ENCODE measurements around the gene TRABD2A.
A peak's percentile ranks its signal among the peaks of the same experiment; 100 is the strongest.

Gene TRABD2A

DNA sequence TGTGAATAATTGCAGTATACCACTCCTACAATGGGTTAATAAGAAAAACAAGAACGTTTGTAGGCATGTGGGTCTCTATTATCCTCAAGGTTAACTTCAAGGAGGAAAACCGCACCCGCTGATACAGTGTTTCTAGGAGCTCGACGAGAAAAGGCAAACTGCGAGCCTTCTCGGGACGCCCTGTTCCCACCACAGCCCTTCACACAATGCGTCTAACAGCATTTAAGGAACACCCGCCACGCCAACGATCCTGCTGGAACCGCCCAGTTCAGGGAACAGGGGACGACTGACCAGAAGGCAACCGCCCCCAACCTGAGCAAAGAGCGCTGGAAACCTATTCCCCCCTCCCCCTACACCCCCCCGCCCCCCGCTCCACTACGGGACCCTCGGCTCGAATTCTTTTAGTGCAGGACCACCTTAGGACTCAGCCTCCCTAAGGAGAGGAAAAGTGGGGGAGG, 23.9 kb upstream of the TRABD2A start:
- DNase-seq = peak; percentile 81

DNA sequence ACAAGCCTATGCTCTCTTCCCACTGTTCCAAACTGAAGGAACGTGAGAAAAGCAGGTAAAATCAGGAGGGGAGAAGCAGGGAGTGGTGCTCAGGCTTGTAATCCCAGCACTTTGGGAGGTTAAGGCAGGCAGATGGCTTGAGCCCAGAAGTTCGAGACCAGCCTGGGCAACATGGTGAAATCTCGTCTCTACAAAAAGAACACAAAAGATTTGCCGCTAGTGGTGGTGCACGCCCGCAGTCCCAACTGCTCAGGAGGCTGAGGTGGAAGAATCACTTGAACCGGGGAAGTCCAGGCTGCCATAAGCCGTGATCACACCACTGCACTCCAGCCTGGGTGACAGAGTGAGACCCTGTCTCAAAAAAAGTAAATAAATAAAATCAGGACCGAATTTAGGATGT, 23.3 kb upstream of the TRABD2A start:
- no peak for DNase-seq

DNA sequence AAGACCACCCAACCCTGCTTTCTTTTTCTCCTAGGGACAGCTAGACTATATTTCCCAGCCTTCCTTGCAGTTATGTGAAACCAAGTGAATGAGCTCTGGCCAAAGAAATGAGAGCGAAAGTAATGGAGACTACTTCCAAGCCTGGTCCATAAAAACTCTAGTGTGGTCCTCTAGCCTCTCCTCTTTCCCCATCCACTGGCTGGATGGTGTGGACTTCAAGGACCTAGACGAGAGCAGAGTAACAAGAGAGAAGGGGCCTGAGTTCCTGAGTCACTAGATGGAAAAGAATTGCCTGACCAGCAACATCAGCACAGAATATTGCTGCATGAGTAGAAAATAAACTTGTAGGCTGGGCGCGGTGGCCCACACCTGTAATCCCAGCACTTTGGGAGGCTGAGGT, 21.6 kb upstream of the TRABD2A start:
- no peak for DNase-seq

DNA sequence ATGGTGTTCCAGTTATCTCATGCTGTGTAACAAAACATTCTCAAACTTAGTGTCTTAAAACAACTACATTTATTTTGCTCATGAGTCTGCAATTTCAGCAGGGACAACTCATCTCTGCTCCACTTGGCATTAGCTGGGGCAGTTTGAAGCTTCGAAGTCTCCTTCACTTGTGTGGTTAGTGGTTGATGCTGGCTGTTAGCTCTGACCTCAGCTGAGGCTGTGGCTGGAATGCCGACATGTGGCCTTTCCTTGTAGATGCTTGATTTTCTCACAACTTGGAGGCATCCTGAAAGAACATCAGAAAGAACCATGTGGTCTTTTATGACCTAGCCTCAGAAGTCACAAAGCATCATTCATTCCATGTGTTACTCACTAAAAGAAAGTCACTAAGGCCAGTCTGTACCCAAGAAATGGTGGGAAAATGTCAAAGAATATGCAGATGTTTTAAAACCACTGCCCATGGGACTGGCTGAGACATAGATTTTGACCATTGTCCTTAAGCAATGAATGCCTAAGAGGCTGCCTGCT, 20.8 kb upstream of the TRABD2A start:
- DNase-seq = no peak

DNA sequence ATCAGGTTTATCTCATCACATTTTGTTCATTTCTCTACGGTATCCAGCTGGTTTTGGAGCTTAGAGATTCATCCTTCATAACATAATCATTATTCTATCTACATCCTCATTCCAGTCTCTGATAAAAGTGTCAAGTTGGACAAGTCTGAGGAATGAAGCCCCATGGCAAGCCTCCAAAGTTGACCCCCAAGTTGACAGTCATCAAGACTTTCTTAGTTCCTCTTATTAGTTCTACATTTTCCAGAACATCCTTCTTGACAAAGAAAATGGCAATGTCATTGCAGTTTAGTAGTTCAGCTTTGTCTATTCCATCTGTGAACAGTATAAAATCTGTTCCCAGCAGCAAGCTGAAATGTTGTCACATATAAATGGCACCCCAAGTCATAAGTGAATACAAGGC, 20.1 kb upstream of the TRABD2A start:
- DNase-seq = no peak

DNA sequence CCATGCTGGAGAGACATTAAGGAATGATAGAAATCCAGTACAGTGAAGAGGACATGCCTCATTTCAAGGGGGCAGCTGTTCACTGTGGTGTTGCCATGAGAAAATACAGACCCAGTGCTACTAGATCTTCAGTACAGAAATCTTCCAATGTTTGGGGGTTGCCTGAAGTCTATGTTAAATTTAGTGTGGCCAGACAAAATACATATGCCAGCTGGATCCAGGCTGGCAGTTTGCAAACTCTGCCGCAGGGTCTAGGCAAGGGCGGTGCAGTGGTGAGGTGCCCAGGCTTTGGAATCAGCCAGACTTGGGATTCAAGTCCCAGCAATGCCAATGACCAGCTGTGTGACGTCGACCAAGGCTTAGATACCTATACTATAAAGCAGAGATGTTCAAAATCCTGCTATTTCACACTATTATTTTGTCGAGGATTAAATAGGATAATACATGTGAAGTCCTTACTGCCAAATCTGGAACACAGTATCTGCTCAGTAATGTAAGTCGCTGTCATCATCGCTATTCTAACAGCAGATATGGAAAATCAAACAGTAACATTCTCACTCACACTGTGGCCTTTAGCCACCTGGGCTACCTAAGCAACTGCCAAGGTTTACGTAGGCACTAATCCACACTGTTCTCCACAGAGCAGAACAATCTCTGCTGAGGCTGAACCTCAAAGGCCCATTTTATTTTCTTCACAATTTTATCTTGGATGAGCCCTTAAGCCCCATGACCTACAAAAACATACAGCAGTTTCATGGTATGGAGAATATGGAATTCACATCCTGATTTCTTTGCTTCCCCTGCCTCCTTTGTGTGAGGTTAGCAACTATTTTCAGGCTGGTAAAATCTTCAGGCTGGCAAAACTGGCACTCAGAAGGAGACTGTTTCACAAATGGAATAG, 18.7 kb upstream of the TRABD2A start:
- no peak for DNase-seq

DNA sequence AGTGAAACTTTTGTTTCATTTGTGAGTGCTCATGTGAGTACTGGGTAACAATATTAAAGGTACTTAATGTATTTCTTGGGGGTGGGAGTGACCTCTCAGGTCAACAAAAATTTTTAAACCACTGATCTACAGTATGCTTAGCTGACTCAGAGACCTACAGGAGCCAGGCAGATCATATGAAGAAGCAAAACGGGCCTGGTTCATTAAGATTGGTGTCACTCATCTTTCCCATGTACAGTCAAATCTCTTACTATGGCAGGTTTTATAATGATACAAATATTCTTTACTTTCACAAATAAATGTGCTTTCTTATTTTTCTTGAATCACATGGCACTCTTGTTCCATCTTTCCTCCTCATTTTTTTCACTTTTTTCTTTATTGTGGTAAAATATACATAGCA, 16.9 kb upstream of the TRABD2A start:
- DNase-seq = peak; percentile 8

DNA sequence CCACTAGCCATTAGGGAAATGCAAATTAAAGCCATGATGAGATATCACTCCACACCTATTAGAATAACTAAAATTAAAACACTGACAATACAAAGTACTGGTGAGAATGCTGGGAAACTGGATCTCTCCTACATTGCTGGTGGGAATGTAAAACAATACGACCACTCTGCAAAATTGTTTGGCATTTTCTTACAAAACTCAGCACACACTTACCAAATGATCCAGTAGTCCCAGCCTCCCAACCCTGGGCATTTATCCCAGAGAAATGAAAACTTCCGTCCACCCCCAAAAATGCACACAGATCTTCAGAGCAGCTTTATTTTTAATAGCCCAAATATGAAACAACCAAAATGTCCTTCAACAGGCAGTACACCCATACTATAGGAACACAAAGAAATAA, 15.7 kb upstream of the TRABD2A start:
- DNase-seq = no peak

DNA sequence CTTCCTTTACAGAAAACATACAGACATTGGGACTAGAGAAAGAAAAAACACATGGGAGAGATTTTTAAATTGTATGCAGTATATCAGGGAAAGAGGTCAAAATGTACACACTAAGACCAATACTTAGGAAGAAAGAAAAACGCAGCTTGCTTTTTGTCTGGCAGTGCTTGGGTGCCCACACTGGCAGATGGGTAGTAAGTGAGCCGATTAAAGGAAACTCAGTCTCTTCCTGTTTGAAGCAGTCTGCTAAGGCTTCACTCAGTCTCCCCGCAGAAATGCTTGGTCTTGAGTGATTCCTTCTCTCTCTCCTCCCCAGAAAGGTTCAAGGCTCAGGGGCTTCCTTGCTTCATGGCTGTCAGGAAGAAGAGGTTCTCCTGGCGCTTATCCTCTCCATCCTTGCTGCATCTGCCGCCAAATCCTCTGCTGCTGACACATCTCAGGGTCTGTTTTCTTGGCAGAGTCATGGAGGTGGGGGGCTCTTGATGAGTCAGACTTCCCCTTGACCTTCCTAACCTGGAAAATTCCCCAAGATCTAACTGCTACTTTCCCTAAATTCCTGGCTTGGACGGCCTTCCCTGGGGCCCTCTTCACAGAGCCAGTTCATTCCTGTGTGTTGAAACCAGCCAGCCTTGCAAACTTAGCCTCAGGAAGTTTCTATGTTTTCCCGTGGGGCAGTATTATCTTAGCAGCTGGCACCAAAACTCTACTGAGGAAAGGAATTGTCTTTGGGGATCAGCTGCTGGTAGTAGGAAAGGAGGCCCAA, 14.1 kb upstream of the TRABD2A start:
- DNase-seq = no peak

DNA sequence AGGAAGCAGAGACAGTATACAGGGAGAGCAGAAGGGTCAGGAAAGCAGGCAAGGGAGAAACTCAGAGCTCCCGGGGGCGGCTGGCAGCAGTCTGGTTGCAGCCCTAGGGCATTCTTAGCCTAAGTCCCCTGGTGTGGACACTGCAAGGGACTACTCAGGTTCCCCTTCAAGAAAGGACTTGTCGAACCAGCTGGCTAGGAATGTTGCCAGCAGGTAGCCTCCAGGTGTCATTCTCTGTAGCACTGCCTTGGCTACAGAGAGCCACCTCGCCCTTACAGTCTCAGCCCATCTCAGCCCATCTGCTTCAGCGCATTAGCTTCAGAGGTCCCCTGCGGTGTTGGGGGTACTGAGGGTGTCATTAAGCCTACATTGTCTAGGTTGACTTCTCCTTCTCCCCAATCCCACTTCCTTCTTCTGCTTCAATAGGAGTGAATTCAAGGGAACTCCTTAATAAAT, 13.3 kb upstream of the TRABD2A start:
- no peak for DNase-seq

DNA sequence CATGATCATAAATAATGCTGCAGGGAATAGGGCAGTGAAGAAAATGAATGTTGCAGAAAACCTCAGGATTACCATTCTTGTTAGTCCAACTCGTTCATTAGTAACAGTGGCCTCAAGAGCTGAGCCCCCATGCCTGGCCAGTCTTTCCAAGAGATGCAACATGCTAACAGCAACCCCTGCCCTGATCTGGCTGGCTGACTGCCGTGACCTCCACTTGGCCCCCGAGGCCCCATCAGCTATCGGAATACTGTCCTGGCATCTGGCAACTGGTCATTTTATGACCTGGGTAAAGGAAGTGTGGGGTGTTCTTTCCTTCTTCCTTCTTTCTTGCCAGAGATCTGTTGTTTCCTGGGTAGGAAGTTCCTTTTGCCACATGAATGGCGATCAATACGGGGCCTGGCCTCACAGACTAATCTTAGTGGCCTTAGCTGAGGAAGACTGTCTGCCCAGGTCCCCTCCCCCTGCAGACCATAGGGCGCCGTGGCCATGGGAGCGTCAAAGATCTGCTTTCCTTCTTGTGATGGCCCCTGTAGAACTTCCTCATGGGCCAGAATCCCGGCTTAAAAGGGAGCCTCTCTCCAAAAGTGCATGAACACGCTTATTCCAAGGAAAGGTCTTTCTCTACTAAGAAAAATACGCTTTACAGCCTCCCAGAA, 10.6 kb upstream of the TRABD2A start:
- DNase-seq = no peak

DNA sequence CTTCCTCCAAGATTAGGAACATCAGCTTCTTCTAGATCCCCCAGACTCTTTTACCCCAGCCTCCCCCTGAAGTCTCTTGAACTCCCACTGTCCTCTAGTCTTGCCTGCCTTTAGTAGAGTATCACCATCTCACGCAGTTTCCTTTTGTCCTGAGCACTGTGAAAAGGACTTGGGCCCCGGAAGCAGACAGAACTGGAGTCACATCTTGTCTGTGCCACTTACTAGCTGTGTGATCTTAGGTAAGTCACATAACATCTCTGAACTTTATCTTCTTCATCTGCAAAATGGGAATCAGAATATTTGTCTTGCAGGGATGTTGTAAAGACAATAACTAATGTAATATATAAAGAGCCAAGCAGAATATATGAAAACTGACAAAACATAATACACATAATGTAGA, 8.4 kb upstream of the TRABD2A start:
- DNase-seq = no peak

DNA sequence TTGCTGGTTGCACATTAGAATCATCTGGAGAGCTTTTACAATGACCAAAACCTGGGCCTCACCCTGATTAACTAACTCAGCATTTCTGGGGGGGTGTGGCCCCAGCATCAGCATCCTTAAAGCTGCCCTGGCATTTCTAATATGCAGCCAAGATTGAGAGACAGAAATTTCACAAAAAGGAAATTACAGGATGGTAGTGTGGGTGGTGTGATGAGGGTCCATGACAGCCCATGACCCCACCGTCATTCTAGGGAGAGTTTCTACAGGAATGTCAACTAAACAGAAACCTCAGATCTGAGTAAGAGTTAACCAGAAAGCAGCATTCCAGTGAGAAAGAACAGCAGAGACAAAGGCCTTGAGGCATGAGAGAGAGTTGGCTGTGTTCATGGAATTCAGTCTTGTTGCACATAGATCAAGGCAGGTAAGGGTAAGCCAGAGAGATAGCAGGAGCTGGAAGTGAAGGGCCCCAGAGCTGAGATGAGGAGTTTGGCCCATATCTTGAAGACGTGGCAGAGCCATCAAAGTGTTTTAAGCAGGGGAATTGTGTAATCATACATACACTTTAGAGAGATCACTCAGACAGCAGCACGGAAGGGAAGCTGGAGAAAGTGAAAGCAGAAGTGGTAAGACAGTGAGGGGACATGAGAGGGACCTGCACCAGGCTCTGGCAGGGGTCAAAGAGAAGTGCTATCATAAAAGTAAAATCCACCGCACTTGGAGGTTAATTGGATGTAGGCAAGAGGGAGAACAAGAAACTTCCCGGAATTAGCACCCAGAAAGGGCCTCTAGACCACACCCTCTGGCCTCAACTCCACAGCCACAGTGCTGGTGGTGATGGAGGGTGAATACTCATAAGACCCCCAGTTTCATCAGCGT, 7.8 kb upstream of the TRABD2A start:
- DNase-seq = peak; percentile 89

DNA sequence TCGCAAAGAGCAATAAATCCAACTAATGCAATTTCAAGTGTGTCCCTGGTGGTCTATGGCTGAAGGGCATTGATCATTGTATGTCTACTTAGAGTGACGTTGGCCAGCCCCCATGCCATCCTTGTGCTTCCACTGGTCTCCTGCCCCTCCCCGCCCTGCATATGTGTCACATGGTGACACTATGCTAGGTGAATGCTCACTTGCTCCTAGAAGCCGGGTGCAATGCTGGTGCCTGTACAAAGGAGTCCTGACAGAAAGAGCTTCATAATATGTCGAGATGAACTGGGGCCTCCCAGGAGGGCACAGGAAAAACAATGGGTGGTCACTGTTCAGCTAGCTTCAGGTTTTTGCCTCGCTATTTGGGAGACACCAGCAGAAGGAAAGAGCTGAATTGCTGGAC, 5.9 kb upstream of the TRABD2A start:
- no peak for DNase-seq

DNA sequence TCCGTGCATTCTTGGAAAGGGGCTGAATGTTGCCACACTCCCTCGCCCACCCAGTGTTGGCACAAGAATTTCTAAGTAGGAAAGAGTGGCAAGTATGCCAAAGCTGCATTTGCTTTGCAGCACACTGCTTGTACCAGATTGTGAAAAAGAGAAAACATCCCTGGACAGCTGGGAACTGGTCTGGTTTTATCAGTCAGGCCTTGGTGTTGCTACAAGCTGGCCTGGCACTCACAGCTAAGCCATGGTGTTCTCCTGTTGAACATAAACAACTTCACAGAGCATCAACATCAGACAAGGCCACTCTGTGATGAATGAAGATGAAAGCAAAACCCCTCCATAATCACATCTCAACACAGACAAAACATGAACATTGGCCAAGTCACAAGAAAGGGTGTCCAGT, 4.2 kb upstream of the TRABD2A start:
- DNase-seq = no peak

DNA sequence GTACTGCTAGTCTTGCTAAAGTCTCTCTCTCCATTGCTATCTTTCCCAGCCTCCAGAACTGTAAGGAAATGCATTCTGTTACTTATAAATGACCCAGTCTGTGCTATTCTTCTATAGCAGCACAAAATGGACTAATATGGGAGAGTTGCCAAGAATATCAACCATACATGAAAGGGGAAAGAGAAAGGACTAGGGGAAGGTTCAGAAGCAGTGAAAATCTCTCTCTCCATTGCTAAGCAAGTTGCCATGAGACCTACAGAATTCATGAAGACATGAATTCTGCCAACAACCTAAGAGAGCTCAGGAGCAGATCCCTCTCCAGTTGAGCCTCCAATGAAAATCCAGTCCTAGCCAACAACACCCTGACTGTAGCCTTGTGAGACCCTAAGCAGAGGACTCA, 3.6 kb upstream of the TRABD2A start:
- DNase-seq = no peak

DNA sequence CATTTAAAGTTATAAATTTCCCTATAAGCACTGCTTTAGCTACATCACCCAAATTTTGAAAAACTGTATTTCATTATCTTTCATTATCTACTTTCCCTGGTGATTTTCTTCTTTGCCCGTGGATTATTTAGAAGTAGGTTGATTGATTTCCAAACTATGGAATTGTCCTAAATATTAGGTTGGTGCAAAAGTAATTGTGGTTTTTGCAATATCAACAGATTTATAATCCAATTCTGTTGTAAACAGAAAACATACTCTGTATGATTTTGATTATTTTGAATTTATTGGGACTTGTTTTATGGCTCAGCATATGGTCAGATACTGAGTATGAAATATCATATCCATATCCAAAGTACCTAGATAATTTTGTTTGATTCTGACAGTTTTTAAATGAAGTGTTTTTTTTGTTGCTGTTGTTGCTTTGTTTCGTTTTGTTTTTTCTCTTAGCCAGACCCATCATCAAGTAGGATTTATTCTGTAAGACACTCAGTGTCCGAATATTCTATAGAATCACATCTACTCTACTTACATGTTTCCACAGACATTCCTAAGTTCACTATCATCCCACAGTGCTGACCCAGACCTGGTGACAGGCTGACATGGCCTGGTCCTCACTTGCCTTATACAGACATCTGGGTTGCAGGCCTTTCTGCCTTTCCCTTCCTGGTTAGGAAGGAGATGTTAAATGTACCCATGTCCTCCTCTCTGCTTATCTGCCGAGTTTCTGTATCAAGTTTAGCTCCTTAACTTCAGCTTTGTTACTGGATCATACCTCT, 2.1 kb upstream of the TRABD2A start:
- DNase-seq = no peak

DNA sequence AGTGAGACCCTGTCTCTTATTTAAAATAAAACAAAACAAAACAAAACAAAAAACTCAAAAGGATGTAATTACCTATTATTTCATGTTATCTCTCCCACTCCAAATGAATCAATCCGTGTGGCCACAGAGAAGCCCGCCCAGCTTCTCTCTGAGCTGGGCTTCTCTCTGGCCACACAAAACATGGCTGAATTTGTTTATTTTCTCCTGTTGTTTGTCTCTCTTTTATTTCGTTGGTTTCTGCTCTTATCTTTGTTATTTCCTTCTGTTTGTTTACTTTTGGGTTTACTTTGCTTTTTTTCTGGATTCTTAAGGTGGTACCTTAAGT, 1.5 kb upstream of the TRABD2A start:
- no peak for DNase-seq

DNA sequence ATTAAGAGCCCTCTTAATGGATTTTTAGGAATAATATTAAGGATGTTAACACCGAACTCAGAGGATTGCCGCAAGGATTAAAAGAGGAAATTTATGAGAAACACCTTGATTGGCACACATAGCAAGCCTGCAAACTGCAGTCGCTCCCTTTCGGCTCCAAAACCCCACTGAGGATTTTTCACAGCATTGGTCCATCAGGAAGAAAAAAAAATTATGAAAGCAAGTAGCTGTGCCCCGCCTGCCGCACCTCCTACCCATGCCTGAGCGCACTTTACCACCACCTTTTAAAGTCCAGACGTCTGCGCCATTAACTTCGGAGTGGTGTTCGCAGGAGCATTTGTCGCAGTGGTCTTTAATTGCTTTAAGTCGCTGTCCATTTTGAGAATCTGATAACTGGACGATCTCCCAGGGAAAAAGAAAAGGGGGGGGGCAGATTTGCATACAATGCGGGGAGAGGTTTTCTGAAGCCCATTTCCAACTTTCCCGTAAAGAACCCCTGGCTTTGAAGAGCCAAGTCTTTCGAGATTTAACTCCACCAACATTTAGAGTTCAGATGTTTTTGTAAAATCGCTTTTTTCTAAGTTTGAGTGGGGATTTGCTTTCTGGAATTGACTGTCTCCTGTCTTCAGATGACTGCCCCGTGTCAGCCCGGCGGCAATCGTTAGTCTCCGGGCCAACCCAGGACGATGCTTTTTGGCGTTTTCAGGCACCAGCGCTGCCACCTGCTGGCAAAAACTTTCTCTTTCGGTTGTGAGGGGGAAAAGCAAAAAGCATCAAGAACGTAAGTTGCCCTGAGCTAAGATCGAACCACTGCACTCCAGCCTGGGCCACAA, 913 bp upstream of the TRABD2A start:
- peak; percentile 86 for DNase-seq

DNA sequence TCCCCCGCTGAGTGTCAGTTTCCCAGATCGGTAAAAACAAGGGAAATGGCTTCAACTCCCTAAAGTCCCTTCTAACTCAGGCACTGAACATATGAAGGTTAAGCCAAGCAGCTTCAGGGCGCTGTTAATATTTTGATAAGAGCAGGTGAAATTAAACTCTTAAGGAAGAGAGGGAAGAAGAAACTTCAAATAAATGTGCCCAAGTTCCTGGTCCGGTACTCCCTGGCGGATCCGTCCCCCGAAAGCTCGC, 564 bp downstream of the TRABD2A start:
- no peak for DNase-seq

All from OCI-M1 (cell line).